IMR-90 (cell line): ENCODE results near the gene SS18. TPM values are rescaled to one million over a fixed set of nuclear protein-coding genes. Genes with fewer than 3 reads are reported as not detected.

Experiments used
- ATAC-seq: fragments of 200-7000 bp; cut with Tn5 transposase; 2 replicates; pipeline ENCODE4 v1.9.1; 2020; ENCODE audit warnings: low read depth, mild to moderate bottlenecking, moderate library complexity
- BruUV-seq: library from RNA; stranded (reverse); fragments of 400-500 nt; replicated peaks from 2 replicates; lab custom pipeline; 2021; lab: Mats Ljungman, UMichigan
- CTCF ChIA-PET: fragments of 300-600 bp; formaldehyde crosslinking; extraction: SDS; loops from one replicate; lab custom pipeline; 2021; ENCODE audit warnings: antibody characterized with exemption; lab: Yijun Ruan, JAX
- POLR2A ChIA-PET: fragments of 300-600 bp; sonication (Branson Sonifier 250); formaldehyde crosslinking; loops from one replicate; lab custom pipeline; 2022; ENCODE audit warnings: antibody characterized with exemption; ENCODE audit not compliant: unreplicated experiment; lab: Charles Lee
- DNase-seq: peaks from one replicate; pipeline ENCODE4 v3.0.0; 2013
- H2AFZ ChIP-seq: replicated peaks from 2 replicates; pipeline ENCODE3; 2013; ENCODE audit warnings: low read length, mild to moderate bottlenecking; ENCODE audit not compliant: poor library complexity
- H2AK5ac ChIP-seq: 2 replicates; pipeline ENCODE4 v1.6.1; 2013; ENCODE audit warnings: low read depth, low read length, inconsistent platforms
- H2AK9ac ChIP-seq: replicated peaks from 2 replicates; pipeline ENCODE3; 2013; ENCODE audit warnings: mild to moderate bottlenecking, low read depth, low read length, moderate library complexity; ENCODE audit not compliant: poor library complexity
- H2BK120ac ChIP-seq: 2 replicates; pipeline ENCODE4 v1.6.1; 2013; ENCODE audit warnings: low read depth, low read length, inconsistent platforms
- H2BK15ac ChIP-seq: 3 replicates; pipeline ENCODE4 v1.6.1; 2013; ENCODE audit warnings: low read depth, low read length, inconsistent platforms
- H2BK20ac ChIP-seq: 2 replicates; pipeline ENCODE4 v1.6.1; 2013; ENCODE audit warnings: low read depth, mild to moderate bottlenecking, inconsistent platforms, low read length, moderate library complexity
- H2BK5ac ChIP-seq: 2 replicates; pipeline ENCODE4 v1.6.1; 2013; ENCODE audit warnings: mild to moderate bottlenecking, low read depth, low read length, inconsistent platforms; ENCODE audit not compliant: poor library complexity, severe bottlenecking
- H3K14ac ChIP-seq: replicated peaks from 2 replicates; pipeline ENCODE4 v1.6.1; 2013; ENCODE audit warnings: low read depth, low read length, inconsistent platforms
- H3K18ac ChIP-seq: 2 replicates; pipeline ENCODE4 v1.6.1; 2013; ENCODE audit warnings: low read depth, low read length, control low read depth
- H3K23ac ChIP-seq: 2 replicates; pipeline ENCODE4 v1.6.1; 2013; ENCODE audit warnings: low read depth, low read length, inconsistent platforms
- H3K27ac ChIP-seq: 2 replicates; pipeline ENCODE4 v1.5.1; 2013; ENCODE audit warnings: mild to moderate bottlenecking, control low read depth, low read length; ENCODE audit not compliant: insufficient read depth
- H3K27me3 ChIP-seq: 2 replicates; pipeline ENCODE4 v1.6.1; 2013; ENCODE audit warnings: low read length; ENCODE audit not compliant: control insufficient read depth, insufficient read depth
- H3K36me3 ChIP-seq: 2 replicates; pipeline ENCODE4 v1.6.1; 2013; ENCODE audit warnings: low read length, mixed read lengths; ENCODE audit not compliant: control insufficient read depth, insufficient read depth
- H3K4ac ChIP-seq: 2 replicates; pipeline ENCODE4 v1.6.1; 2013; ENCODE audit warnings: low read depth, low read length, inconsistent platforms
- H3K4me1 ChIP-seq: 2 replicates; pipeline ENCODE4 v1.6.1; 2013; ENCODE audit warnings: low read length, mixed read lengths; ENCODE audit not compliant: control insufficient read depth, insufficient read depth
- H3K4me2 ChIP-seq: 2 replicates; pipeline ENCODE4 v1.6.1; 2013; ENCODE audit warnings: low read depth, mild to moderate bottlenecking, control low read depth, low read length, moderate library complexity
- H3K4me3 ChIP-seq: 2 replicates; pipeline ENCODE4 v1.5.1; 2013; ENCODE audit warnings: low read depth, mild to moderate bottlenecking, control low read depth, low read length, moderate library complexity; ENCODE audit not compliant: insufficient read depth
- H3K56ac ChIP-seq: 2 replicates; pipeline ENCODE4 v1.6.1; 2013; ENCODE audit warnings: low read length, inconsistent platforms; ENCODE audit not compliant: insufficient read depth; ENCODE audit errors: extremely low read depth
- H3K79me1 ChIP-seq, 2 experiments: 2 replicates each; pipeline ENCODE4 v1.6.1; 2013; ENCODE audit warnings: low read length in 2 of 2, inconsistent platforms in 1 of 2, low read depth in 1 of 2
- H3K9ac ChIP-seq: 2 replicates; pipeline ENCODE4 v1.6.1; 2013; ENCODE audit warnings: low read depth, low read length, control low read depth
- H3K9me1 ChIP-seq: 2 replicates; pipeline ENCODE4 v1.6.1; 2013; ENCODE audit warnings: low read length, inconsistent platforms; ENCODE audit not compliant: insufficient read depth
- H3K9me3 ChIP-seq: 2 replicates; pipeline ENCODE4 v1.6.1; 2013; ENCODE audit warnings: low read length; ENCODE audit not compliant: control insufficient read depth, insufficient read depth
- H4K20me1 ChIP-seq: 2 replicates; pipeline ENCODE4 v1.6.1; 2013; ENCODE audit warnings: low read length, inconsistent platforms; ENCODE audit not compliant: insufficient read depth
- H4K5ac ChIP-seq: 2 replicates; pipeline ENCODE4 v1.6.1; 2013; ENCODE audit warnings: mild to moderate bottlenecking, low read depth, low read length, control low read depth
- H4K8ac ChIP-seq, 2 experiments: 2 replicates each; pipeline ENCODE4 v1.6.1; 2013; ENCODE audit warnings: low read depth in 2 of 2, low read length in 2 of 2, control low read depth in 1 of 2, inconsistent platforms in 1 of 2
- H4K91ac ChIP-seq: 2 replicates; pipeline ENCODE4 v1.6.1; 2013; ENCODE audit warnings: low read depth, low read length, inconsistent platforms; ENCODE audit not compliant: insufficient read depth
- BHLHE40 ChIP-seq: fragments of 150-350 bp; IDR thresholded peaks from 2 replicates; pipeline ENCODE4 v1.6.1; 2016; ENCODE audit warnings: mild to moderate bottlenecking, low read depth, low read length
- CEBPB ChIP-seq: IDR thresholded peaks from 2 replicates; pipeline ENCODE4 v1.6.1; 2012; ENCODE audit warnings: low read depth, low read length, improper control_type of control experiment
- CHD1 ChIP-seq: IDR thresholded peaks from 2 replicates; pipeline ENCODE4 v1.6.1; 2012; ENCODE audit warnings: low read depth, low read length, improper control_type of control experiment
- FOS ChIP-seq: fragments of 150-350 bp; IDR thresholded peaks from 2 replicates; pipeline ENCODE4 v1.6.1; 2016; ENCODE audit warnings: low read depth, low read length
- MAFK ChIP-seq: IDR thresholded peaks from 2 replicates; pipeline ENCODE4 v1.6.1; 2012; ENCODE audit warnings: low read depth, low read length, improper control_type of control experiment
- MAZ ChIP-seq: IDR thresholded peaks from 2 replicates; pipeline ENCODE4 v1.6.1; 2012; ENCODE audit warnings: low read depth, mild to moderate bottlenecking, low read length, improper control_type of control experiment, moderate library complexity, borderline replicate concordance
- MXI1 ChIP-seq: IDR thresholded peaks from 2 replicates; pipeline ENCODE4 v1.6.1; 2012; ENCODE audit warnings: low read depth, mild to moderate bottlenecking, low read length, moderate library complexity, borderline replicate concordance
- NFE2L2 ChIP-seq: fragments of 150-350 bp; IDR thresholded peaks from 2 replicates; pipeline ENCODE4 v1.6.1; 2016; ENCODE audit warnings: low read depth, mild to moderate bottlenecking, low read length
- POLR2A ChIP-seq: IDR thresholded peaks from 2 replicates; pipeline ENCODE4 v1.6.1; 2012; ENCODE audit warnings: mild to moderate bottlenecking, low read depth, low read length
- RAD21 ChIP-seq: IDR thresholded peaks from 2 replicates; pipeline ENCODE4 v1.6.1; 2012; ENCODE audit warnings: low read length, improper control_type of control experiment
- RCOR1 ChIP-seq: IDR thresholded peaks from 2 replicates; pipeline ENCODE4 v1.6.1; 2012; ENCODE audit warnings: mild to moderate bottlenecking, low read length, improper control_type of control experiment; ENCODE audit not compliant: insufficient replicate concordance
- RFX5 ChIP-seq: IDR thresholded peaks from 2 replicates; pipeline ENCODE4 v1.8.0; 2012; ENCODE audit warnings: low read depth, mild to moderate bottlenecking, low read length, moderate library complexity
- SMC3 ChIP-seq: fragments of 150-350 bp; IDR thresholded peaks from 2 replicates; pipeline ENCODE4 v1.6.1; 2016; ENCODE audit warnings: low read depth, mild to moderate bottlenecking, antibody characterized with exemption, low read length, moderate library complexity
- WGBS, 2 experiments: methylation state at CpG; one replicate each; pipeline versions ENCODE4 v1.1.5 to v1.1.7; 2013; ENCODE audit warnings: missing lambda C conversion rate in 2 of 2; ENCODE audit not compliant: insufficient read length in 1 of 2; ENCODE audit errors: extremely low coverage in 2 of 2; 5-methylcytosine and 5-hydroxymethylcytosine counted together
- dilution Hi-C: fragments of 300-500 bp; cut with HindIII; formaldehyde crosslinking; loops from one replicate; pipeline ENCODE4 v1.14.3; 2018; ENCODE audit warnings: low sequenced_read_pairs; ENCODE audit not compliant: unreplicated experiment
- in situ Hi-C: fragments of 300-500 bp; cut with MboI; formaldehyde crosslinking; loops from 3 replicates; pipeline ENCODE4 v1.14.3; 2019; ENCODE audit warnings: low sequenced_read_pairs, inconsistent platforms, mixed read lengths
- intact Hi-C: fragments of 100-400 bp; cut with micrococcal nuclease; formaldehyde crosslinking; loops from 2 replicates; pipeline ENCODE4 v1.10.0; 2022
- polyA plus RNA-seq, 3 experiments: library from polyadenylated mRNA; depleted of rRNA; stranded (reverse); fragments of >200 nt; gene quantifications; 2 replicates each; pipeline ENCODE4 v1.2.3, GENCODE V29; 2012; ENCODE audit warnings: low replicate concordance in 1 of 3
- total RNA-seq: library from RNA; depleted of rRNA; stranded (reverse); fragments of >200 nt; gene quantifications from 2 replicates; pipeline ENCODE4 v1.2.3, GENCODE V29; 2012
- TF ChIP-seq, protein P1 (sequence below): fragments of 150-350 bp; IDR thresholded peaks from 2 replicates; pipeline ENCODE4 v1.6.1; 2017; ENCODE audit warnings: mild to moderate bottlenecking, antibody characterized with exemption, low read length, low read depth
- TF ChIP-seq, protein P2 (sequence below): fragments of 150-350 bp; IDR thresholded peaks from 2 replicates; pipeline ENCODE4 v1.6.1; 2016; ENCODE audit warnings: low read depth, mild to moderate bottlenecking, low read length, moderate library complexity, borderline replicate concordance
- TF ChIP-seq, protein P3 (sequence below): conservative IDR thresholded peaks from 2 replicates; pipeline ENCODE4 v1.5.1; 2012; ENCODE audit warnings: mild to moderate bottlenecking, low read depth, low read length, improper control_type of control experiment

SS18 gene
- total and polyA plus RNA-seq, 2 of the 4 experiments (the other 2 are of a cell fraction): 112 to 242 TPM

DNA sequence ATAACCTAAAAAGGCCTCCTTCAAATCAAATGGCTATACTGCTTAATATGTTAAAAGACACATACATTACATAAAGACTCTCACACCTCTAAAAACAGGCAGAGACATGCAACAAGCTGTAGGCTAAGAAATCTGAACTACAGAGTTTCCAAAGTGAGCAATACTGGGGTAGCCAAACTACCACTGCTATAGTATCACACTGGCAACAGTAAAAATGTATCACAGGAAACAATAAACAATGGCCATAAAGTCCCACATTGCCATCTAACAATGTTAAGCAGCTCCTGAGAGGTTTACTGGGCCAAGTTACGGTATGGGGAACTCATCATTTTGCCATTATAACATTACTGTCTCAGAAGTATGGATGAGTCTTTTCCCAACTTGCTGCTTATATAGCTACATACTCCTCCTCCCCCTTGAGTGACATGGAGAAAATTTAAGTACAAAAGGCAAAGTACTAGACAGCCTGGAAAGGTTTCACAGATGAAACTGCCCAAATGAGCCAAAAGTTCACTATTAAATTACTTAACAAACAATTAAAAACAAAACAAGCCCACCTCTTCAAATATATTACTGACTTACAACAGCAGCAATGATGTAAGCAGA is 50.3 kb downstream of the SS18 start:
- H3K4me3 ChIP-seq: no peak overlapping the region
- H2BK5ac ChIP-seq: no peak overlapping the region
- H2BK120ac ChIP-seq: no peak overlapping the region
- H3K4me1 ChIP-seq: no peaks in the 10 kb centered on the region
- H2AFZ ChIP-seq: no peak overlapping the region
- H2BK15ac ChIP-seq: no peak overlapping the region
- H3K4ac ChIP-seq: no peak overlapping the region
- TF ChIP-seq, protein P1, sequence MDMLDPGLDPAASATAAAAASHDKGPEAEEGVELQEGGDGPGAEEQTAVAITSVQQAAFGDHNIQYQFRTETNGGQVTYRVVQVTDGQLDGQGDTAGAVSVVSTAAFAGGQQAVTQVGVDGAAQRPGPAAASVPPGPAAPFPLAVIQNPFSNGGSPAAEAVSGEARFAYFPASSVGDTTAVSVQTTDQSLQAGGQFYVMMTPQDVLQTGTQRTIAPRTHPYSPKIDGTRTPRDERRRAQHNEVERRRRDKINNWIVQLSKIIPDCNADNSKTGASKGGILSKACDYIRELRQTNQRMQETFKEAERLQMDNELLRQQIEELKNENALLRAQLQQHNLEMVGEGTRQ: no peak
- TF ChIP-seq MAFK: no peak
- no peak for TF ChIP-seq FOS
- TF ChIP-seq RAD21: no peak
- TF ChIP-seq RFX5: no peak
- no peak for TF ChIP-seq MAZ
- TF ChIP-seq CEBPB: no peak
- TF ChIP-seq CHD1: no peak
- TF ChIP-seq SMC3: no peak
- TF ChIP-seq, protein P2, sequence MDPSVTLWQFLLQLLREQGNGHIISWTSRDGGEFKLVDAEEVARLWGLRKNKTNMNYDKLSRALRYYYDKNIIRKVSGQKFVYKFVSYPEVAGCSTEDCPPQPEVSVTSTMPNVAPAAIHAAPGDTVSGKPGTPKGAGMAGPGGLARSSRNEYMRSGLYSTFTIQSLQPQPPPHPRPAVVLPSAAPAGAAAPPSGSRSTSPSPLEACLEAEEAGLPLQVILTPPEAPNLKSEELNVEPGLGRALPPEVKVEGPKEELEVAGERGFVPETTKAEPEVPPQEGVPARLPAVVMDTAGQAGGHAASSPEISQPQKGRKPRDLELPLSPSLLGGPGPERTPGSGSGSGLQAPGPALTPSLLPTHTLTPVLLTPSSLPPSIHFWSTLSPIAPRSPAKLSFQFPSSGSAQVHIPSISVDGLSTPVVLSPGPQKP: no peak
- TF ChIP-seq NFE2L2: no peak
- no peak for TF ChIP-seq POLR2A
- no peak for TF ChIP-seq MXI1
- no peak for TF ChIP-seq BHLHE40
- no peak for TF ChIP-seq RCOR1
- TF ChIP-seq, protein P3, sequence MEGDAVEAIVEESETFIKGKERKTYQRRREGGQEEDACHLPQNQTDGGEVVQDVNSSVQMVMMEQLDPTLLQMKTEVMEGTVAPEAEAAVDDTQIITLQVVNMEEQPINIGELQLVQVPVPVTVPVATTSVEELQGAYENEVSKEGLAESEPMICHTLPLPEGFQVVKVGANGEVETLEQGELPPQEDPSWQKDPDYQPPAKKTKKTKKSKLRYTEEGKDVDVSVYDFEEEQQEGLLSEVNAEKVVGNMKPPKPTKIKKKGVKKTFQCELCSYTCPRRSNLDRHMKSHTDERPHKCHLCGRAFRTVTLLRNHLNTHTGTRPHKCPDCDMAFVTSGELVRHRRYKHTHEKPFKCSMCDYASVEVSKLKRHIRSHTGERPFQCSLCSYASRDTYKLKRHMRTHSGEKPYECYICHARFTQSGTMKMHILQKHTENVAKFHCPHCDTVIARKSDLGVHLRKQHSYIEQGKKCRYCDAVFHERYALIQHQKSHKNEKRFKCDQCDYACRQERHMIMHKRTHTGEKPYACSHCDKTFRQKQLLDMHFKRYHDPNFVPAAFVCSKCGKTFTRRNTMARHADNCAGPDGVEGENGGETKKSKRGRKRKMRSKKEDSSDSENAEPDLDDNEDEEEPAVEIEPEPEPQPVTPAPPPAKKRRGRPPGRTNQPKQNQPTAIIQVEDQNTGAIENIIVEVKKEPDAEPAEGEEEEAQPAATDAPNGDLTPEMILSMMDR: no peak
- H2AK5ac ChIP-seq: no peak overlapping the region
- peaks cover 3% of the 10 kb centered on the region; the same call in 1 of the 2 replicates for H4K20me1 ChIP-seq
- no peak overlapping the region for H3K14ac ChIP-seq
- dilution Hi-C loops (no loop called here), in situ Hi-C loops (no loop called here), intact Hi-C loops (loop anchor here (5.0 kb wide), 2 partner anchors 33 to 37 kb away; no protein-coding TSS in a partner anchor)
- H3K36me3 ChIP-seq: peaks cover 9% of the 10 kb centered on the region
- no peaks in the 10 kb centered on the region for H3K9me3 ChIP-seq
- H3K9ac ChIP-seq: no peak overlapping the region
- no peak overlapping the region for H3K18ac ChIP-seq
- DNase-seq: no peak
- H2AK9ac ChIP-seq: no peak overlapping the region
- H3K9me1 ChIP-seq: no peaks in the 10 kb centered on the region
- H4K91ac ChIP-seq: no peak overlapping the region
- BruUV-seq: no TSS peak
- peaks cover 19 to 38% of the 10 kb centered on the region in 2 experiments for H3K79me1 ChIP-seq
- no peak overlapping the region for H4K5ac ChIP-seq
- no peak overlapping the region for H2BK20ac ChIP-seq
- H4K8ac ChIP-seq: no peak overlapping the region
- ChIA-PET CTCF (no interaction called here), POLR2A (no interaction called here)
- H3K56ac ChIP-seq: no peak overlapping the region
- WGBS, 2 experiments: no CpG with 5 or more reads among the region's 1 CpG
- H3K23ac ChIP-seq: no peak overlapping the region
- no peaks in the 10 kb centered on the region for H3K27me3 ChIP-seq
- 0 out of 2 replicates have a peak, but pooled peaks have one; percentile 24 for ATAC-seq
- no peak overlapping the region for H3K4me2 ChIP-seq
- H3K27ac ChIP-seq: no peak overlapping the region
